ENCODE data around the gene ALOX5AP. TPM values are rescaled to one million over a fixed set of nuclear protein-coding genes. Genes with fewer than 3 reads are reported as not detected.

The ALOX5AP gene
- total RNA-seq, 6 experiments from 2014 or later: not detected

- Mint-ChIP-seq H3K27ac (peak overlapping the region; percentile 63), H3K27me3 (ENCODE audit: insufficient read depth) (peaks cover 14% of the 10 kb centered on the region), H3K9me3 (no peaks in the 10 kb centered on the region), H3K36me3 (ENCODE audit: low read depth) (no peaks in the 10 kb centered on the region), H3K4me3 (peak overlapping the region; percentile 53), H3K4me1 (ENCODE audit: low read depth) (peaks cover 39% of the 10 kb centered on the region)
- TF ChIP-seq CTCF (IDR thresholded peaks at IDR 0.05): no peak
- no peak for DNase-seq
Observed at GRCh38 chr13:30742901-30743300, 7.6 kb downstream of the ALOX5AP start.

GRCh38 chr13:30743319-30744055 lies 8.1 kb downstream of the ALOX5AP start:
- H3K4me3 Mint-ChIP-seq: peak overlapping the region; percentile 53

GRCh38 chr13:30744056-30744680 lies 8.8 kb downstream of the ALOX5AP start:
- Mint-ChIP-seq H3K27ac (peak overlapping the region; percentile 63; the same call in 1 of the 2 replicates), H3K27me3 (ENCODE audit: insufficient read depth) (peaks cover 13% of the 10 kb centered on the region), H3K4me1 (ENCODE audit: low read depth) (peaks cover 39% of the 10 kb centered on the region), H3K36me3 (ENCODE audit: low read depth) (no peaks in the 10 kb centered on the region), H3K4me3 (peak overlapping the region; percentile 53), H3K9me3 (no peaks in the 10 kb centered on the region)
- DNase-seq: no peak
- no peak; the same call in 1 of the 2 replicates for TF ChIP-seq CTCF (IDR thresholded peaks at IDR 0.05)

More at GRCh38 chr13:30743319-30744055, 8.1 kb downstream of the ALOX5AP start:
- Mint-ChIP-seq H3K36me3 (ENCODE audit: low read depth) (no peaks in the 10 kb centered on the region), H3K9me3 (no peaks in the 10 kb centered on the region), H3K4me1 (ENCODE audit: low read depth) (peaks cover 39% of the 10 kb centered on the region), H3K27me3 (ENCODE audit: insufficient read depth) (peaks cover 12% of the 10 kb centered on the region), H3K27ac (peak overlapping the region; percentile 63)
- TF ChIP-seq CTCF (IDR thresholded peaks at IDR 0.05): no peak; the same call in 1 of the 2 replicates
- DNase-seq: peak; percentile 97

GRCh38 chr13:30744681-30745077 lies 9.3 kb downstream of the ALOX5AP start:
- Mint-ChIP-seq H3K36me3 (ENCODE audit: low read depth) (no peaks in the 10 kb centered on the region), H3K27ac (no peak overlapping the region), H3K9me3 (no peaks in the 10 kb centered on the region), H3K4me1 (ENCODE audit: low read depth) (peaks cover 36% of the 10 kb centered on the region), H3K27me3 (ENCODE audit: insufficient read depth) (peaks cover 15% of the 10 kb centered on the region), H3K4me3 (no peak overlapping the region)
- no peak for TF ChIP-seq CTCF (IDR thresholded peaks at IDR 0.05)
- no peak for DNase-seq

GRCh38 chr13:30745906-30746686 lies 10.8 kb downstream of the ALOX5AP start:
- no peak for TF ChIP-seq CTCF (IDR thresholded peaks at IDR 0.05)
- Mint-ChIP-seq H3K4me3 (no peak overlapping the region), H3K36me3 (ENCODE audit: low read depth) (peaks cover 5% of the 10 kb centered on the region), H3K9me3 (peaks cover 5% of the 10 kb centered on the region; the same call in 1 of the 2 replicates), H3K27ac (no peak overlapping the region), H3K4me1 (ENCODE audit: low read depth) (peaks cover 24% of the 10 kb centered on the region), H3K27me3 (ENCODE audit: insufficient read depth) (peaks cover 16% of the 10 kb centered on the region)
- DNase-seq: no peak
